Measurements from ENCODE around the gene RBP3.

DNA sequence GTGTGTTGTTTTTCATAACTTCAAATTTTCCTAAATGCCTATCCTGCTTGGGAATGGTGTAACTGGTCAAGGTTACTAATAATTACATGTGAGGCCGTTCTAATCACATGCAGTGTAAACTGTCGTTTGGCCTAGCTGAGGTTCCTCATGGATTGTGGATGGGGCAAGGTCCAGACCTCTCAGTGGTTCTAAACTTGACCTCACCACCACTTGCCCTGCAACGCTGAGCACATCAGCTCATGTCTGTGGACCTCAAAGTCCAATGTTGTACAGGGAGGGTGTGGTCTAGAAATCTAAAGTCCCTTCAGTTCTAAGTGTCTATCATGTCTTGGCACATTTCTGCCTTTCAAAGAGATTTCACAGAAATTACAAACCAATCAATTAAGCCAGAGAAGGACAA, 15.6 kb downstream of the RBP3 start:
- TF ChIP-seq, protein P1, sequence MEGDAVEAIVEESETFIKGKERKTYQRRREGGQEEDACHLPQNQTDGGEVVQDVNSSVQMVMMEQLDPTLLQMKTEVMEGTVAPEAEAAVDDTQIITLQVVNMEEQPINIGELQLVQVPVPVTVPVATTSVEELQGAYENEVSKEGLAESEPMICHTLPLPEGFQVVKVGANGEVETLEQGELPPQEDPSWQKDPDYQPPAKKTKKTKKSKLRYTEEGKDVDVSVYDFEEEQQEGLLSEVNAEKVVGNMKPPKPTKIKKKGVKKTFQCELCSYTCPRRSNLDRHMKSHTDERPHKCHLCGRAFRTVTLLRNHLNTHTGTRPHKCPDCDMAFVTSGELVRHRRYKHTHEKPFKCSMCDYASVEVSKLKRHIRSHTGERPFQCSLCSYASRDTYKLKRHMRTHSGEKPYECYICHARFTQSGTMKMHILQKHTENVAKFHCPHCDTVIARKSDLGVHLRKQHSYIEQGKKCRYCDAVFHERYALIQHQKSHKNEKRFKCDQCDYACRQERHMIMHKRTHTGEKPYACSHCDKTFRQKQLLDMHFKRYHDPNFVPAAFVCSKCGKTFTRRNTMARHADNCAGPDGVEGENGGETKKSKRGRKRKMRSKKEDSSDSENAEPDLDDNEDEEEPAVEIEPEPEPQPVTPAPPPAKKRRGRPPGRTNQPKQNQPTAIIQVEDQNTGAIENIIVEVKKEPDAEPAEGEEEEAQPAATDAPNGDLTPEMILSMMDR (IDR thresholded peaks at IDR 0.05) = no peak
- no peak for TF ChIP-seq POLR2A (IDR thresholded peaks at IDR 0.05)

Measured in heart left ventricle (tissue), 13 donors.